DMS53 (cell line): ENCODE data around the gene DSP.
A peak's percentile ranks its signal among the peaks of the same experiment; 100 is the strongest.

Experiments used
- DNase-seq: peaks from one replicate; lab custom pipeline; 2025; lab: John Stamatoyannopoulos, UW

DSP gene

DNA sequence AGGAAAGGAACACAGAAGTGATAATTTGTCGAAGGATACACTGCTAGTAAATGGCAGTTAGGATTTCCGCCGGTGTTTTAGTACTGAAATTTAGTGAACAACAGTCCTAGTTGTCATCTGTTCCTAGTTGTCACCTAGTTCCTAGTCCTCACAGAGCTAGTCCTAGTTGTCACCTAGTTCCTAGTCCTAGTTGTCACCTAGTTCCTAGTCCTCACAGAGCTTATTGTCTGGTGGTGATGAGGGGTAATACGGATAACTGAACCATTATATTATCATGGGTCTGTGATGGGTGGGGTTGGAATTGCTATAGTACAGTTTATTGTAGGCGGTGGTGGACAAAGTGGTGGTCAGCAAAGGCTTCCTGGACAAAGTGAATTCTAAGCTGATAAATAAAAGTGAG lies 50.3 kb downstream of the DSP start:
- DNase-seq = no peak

- DNase-seq = no peak
These were observed 51.8 kb downstream of the DSP start for GRCh38 chr6:7593229-7593628.

GRCh38 chr6:7594579-7595125 lies 53.2 kb downstream of the DSP start:
- DNase-seq = no peak

GRCh38 chr6:7604003-7604402 lies 62.5 kb downstream of the DSP start:
- DNase-seq = no peak

- no peak for DNase-seq
These were observed 63.0 kb downstream of the DSP start for GRCh38 chr6:7604506-7604905.

GRCh38 chr6:7615611-7616383 lies 74.3 kb downstream of the DSP start:
- DNase-seq = peak; percentile 81

- DNase-seq = no peak
These were observed 76.6 kb downstream of the DSP start for GRCh38 chr6:7617801-7618764.

DNA sequence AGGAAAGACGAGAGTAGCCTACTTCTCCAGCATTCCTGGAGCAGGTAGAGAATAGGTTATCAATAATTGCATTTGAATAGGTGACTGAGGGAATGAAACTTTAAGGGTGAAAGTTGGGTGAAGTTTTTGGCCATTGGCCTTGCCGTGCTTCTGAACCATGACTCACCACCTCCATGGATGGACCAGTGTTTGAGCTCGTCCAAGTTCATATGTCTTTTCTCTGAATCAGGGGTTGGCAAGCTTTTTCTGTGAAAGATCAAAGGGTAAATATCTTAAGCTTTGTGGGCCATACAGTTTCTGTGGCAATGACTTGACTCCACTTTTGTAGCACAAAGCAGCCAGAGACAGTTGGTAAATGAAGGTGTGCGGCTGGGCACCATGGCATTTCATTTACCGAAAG lies 80.3 kb downstream of the DSP start:
- no peak for DNase-seq

- DNase-seq = no peak
These were observed 83.6 kb downstream of the DSP start for GRCh38 chr6:7624796-7625710.

DNA sequence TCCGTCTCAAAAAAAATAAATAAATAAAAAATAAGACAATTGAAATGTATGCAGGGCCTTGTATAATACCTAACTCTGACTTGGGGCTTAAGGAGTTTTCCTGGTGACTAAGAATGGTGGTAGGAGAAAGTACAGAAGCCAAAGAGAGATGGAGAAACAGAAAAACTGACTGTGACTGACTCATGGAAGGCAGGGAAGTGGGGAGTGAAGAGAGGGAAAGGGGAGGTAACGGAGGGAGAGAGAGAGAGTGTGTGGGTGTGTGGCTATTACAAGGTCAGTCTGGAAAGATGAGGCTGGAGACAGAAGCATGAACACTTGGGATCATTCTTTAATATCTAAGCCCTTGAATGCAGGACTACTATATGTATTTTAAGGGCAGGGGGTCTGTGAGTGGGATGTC lies 87.0 kb downstream of the DSP start:
- DNase-seq = no peak

DNA sequence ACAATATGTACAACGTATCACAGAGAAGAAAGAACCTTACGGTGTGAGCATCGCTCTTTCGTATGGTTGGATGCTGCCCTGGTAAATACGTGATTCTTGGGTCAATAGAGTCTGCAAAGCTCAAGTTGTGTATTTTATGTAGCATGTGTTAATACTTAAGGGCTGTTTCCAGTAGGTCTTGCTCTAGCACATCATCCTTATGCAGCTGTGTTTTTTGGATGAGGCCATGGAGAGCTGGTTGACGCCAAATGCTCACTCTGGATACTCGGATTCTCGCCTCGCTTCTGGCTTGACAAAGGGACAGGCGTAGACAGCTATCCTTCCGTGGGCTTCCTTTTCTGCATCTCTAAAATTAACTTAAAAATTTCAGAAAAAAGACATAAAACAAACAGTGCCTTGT lies 87.4 kb downstream of the DSP start:
- DNase-seq = no peak

- DNase-seq = no peak
These were observed 87.8 kb downstream of the DSP start for GRCh38 chr6:7629321-7629720.

DNA sequence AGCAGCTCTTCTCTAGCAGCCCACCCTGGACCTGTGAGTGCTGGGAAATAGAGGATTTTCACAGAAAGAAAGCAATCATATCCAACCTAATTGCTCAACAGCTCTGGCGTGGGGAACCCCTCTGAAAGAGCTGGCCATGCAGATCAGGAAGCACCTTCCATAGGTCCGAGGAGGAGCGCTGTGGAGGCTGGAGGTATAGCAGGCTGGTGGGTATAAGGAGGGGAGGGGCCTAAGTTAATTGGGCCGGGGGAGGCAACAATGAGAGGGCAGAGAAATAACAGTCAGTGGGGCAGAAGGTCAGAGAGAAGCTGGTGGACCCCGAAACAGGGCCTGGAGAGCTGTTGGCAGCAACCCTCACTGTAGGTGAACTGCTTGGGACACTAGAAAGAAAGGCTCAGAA lies 89.3 kb downstream of the DSP start:
- no peak for DNase-seq

GRCh38 chr6:7631466-7631865 lies 90.0 kb downstream of the DSP start:
- DNase-seq = no peak

DNA sequence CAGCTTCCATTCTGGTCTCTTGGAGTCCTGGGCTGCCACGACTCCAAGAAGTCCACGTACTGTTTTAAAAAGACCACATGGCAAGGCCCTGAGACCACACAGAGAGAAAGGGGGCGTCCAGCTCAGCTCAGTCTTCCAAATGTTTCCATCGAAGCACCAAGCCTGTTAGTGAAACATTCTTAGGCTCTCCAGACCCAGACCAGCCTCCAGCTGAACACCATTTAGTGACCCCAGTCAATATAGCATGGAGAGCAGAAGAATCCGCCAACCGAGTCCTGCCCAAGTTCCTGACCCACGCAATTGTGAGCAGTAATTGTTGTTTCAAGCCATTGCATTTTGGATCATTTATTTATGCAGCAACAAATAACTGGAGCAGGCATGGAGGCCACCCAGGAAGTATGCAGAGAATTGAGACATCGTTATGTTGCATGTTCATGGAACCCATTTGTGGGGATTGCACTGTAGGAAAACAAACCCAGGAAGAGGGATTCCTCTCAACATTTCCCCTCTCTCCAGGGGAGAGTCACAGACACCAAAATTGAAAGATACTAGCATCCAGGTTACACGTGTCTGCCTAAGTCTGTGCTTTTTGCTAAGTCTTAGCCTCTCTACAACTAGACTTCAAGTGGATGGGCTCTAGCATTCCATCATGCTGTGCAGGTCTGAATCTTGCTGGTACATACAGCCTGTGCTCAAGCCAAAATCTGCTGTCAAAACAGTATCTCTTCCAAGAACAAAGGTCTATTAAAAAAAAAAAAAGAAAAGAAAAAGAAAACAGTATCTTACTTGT lies 91.2 kb downstream of the DSP start:
- no peak for DNase-seq

- no peak for DNase-seq
These were observed 91.9 kb downstream of the DSP start for GRCh38 chr6:7633361-7633760.

DNA sequence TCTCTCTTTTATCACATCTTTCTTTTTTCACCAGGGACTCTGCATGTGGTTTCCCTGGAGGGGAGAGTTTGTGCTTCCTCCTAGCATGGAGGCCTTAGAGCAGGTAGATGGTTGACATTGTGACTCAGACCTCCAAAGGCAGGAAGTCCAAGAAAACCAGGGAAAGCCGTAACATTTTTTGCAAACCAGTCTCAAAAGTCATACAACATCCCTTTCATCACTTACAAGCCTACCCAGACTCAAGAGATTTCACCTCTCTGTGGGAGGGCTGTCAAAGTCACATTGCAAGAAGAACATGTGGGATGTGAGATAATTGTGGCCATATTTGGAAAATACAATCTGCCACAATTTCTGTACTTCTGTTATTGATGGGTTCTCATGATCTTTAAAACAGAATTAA lies 94.7 kb downstream of the DSP start:
- no peak for DNase-seq
